ENCODE data around the gene CXCR6.

DNA sequence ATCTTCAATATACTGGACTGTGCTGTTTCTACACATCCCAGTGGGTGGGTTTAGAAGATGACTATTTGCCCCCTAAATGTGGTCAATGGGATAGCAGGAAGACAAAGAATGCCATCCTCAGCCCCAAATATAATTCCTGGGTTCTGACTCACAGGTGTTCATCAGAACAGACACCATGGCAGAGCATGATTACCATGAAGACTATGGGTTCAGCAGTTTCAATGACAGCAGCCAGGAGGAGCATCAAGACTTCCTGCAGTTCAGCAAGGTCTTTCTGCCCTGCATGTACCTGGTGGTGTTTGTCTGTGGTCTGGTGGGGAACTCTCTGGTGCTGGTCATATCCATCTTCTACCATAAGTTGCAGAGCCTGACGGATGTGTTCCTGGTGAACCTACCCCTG lies 3.0 kb downstream of the CXCR6 start:
- TF ChIP-seq CTCF (IDR thresholded peaks at IDR 0.05; ENCODE audit: low read length) (peak; percentile 20), EZH2 (optimal IDR thresholded peaks at IDR 0.05; ENCODE audit: low read depth, low read length) (no peak), EZH2phosphoT487 (IDR thresholded peaks at IDR 0.05; ENCODE audit: low read length) (no peak)
